H9 (cell line): ENCODE results near the gene CYGB. TPM values are rescaled to one million over a fixed set of nuclear protein-coding genes. Genes with fewer than 3 reads are reported as not detected.

Experiments
- DNase-seq: peaks from one replicate; pipeline ENCODE4 v3.0.0-alpha.2; 2017
- H2AFZ ChIP-seq: one replicate; pipeline ENCODE4 v1.6.1; 2013; ENCODE audit warnings: mild to moderate bottlenecking, low read length, control low read depth, moderate library complexity
- H2AK5ac ChIP-seq: 2 replicates; pipeline ENCODE4 v1.6.1; 2013; ENCODE audit warnings: low read length, control low read depth, mixed read lengths; ENCODE audit not compliant: insufficient read length
- H2BK120ac ChIP-seq: one replicate; pipeline ENCODE4 v1.6.1; 2013; ENCODE audit warnings: low read depth, mild to moderate bottlenecking, low read length, control low read depth, inconsistent platforms; ENCODE audit not compliant: poor library complexity, severe bottlenecking
- H2BK12ac ChIP-seq: 2 replicates; pipeline ENCODE4 v1.6.1; 2013; ENCODE audit warnings: low read length, control low read depth, mixed read lengths, low read depth; ENCODE audit not compliant: insufficient read length
- H2BK15ac ChIP-seq: 2 replicates; pipeline ENCODE4 v1.6.1; 2013; ENCODE audit warnings: low read depth, low read length, control low read depth
- H2BK20ac ChIP-seq: one replicate; pipeline ENCODE4 v1.6.1; 2013; ENCODE audit warnings: low read depth, mild to moderate bottlenecking, low read length, control low read depth, inconsistent platforms; ENCODE audit not compliant: poor library complexity, severe bottlenecking
- H2BK5ac ChIP-seq: 2 replicates; pipeline ENCODE4 v1.6.1; 2013; ENCODE audit warnings: low read length, control low read depth, mixed read lengths; ENCODE audit not compliant: insufficient read length
- H3K14ac ChIP-seq: 2 replicates; pipeline ENCODE4 v1.6.1; 2013; ENCODE audit warnings: low read length, control low read depth; ENCODE audit not compliant: insufficient read depth
- H3K18ac ChIP-seq: 2 replicates; pipeline ENCODE4 v1.6.1; 2013; ENCODE audit warnings: low read depth, mild to moderate bottlenecking, mixed read lengths, low read length, control low read depth; ENCODE audit not compliant: insufficient read length
- H3K23ac ChIP-seq: 2 replicates; pipeline ENCODE4 v1.6.1; 2013; ENCODE audit warnings: low read length, control low read depth, mixed read lengths, low read depth; ENCODE audit not compliant: insufficient read length
- H3K23me2 ChIP-seq: 2 replicates; pipeline ENCODE4 v1.6.1; 2013; ENCODE audit warnings: low read depth, mild to moderate bottlenecking, mixed read lengths, low read length, control low read depth; ENCODE audit not compliant: insufficient read length, poor library complexity, severe bottlenecking
- H3K27ac ChIP-seq: 2 replicates; pipeline ENCODE4 v1.5.1; 2013; ENCODE audit warnings: low read length, control low read depth, mixed read lengths, low read depth; ENCODE audit not compliant: insufficient read length
- H3K27me3 ChIP-seq: 2 replicates; pipeline ENCODE4 v1.6.1; 2013; ENCODE audit warnings: low read length, control low read depth, inconsistent platforms; ENCODE audit not compliant: insufficient read depth
- H3K4ac ChIP-seq: 2 replicates; pipeline ENCODE4 v1.6.1; 2013; ENCODE audit warnings: low read depth, mild to moderate bottlenecking, control low read depth, inconsistent platforms, low read length, moderate library complexity
- H3K4me1 ChIP-seq: 2 replicates; pipeline ENCODE4 v1.6.1; 2013; ENCODE audit warnings: low read length, control low read depth, inconsistent platforms; ENCODE audit not compliant: insufficient read depth
- H3K4me2 ChIP-seq: 2 replicates; pipeline ENCODE4 v1.6.1; 2013; ENCODE audit warnings: low read length, control low read depth, mixed read lengths; ENCODE audit not compliant: insufficient read length, insufficient read depth
- H3K56ac ChIP-seq: 2 replicates; pipeline ENCODE4 v1.6.1; 2013; ENCODE audit warnings: low read depth, mild to moderate bottlenecking, mixed read lengths, low read length, control low read depth; ENCODE audit not compliant: insufficient read length
- H3K79me1 ChIP-seq: 2 replicates; pipeline ENCODE4 v1.6.1; 2013; ENCODE audit warnings: low read depth, mild to moderate bottlenecking, moderate library complexity, low read length, control low read depth, inconsistent platforms; ENCODE audit not compliant: insufficient read depth, poor library complexity, severe bottlenecking
- H3K79me2 ChIP-seq: 2 replicates; pipeline ENCODE4 v1.6.1; 2013; ENCODE audit warnings: low read length, control low read depth, inconsistent platforms; ENCODE audit not compliant: insufficient read depth
- H3K9ac ChIP-seq: 2 replicates; pipeline ENCODE4 v1.6.1; 2013; ENCODE audit warnings: low read length, control low read depth, mixed read lengths; ENCODE audit not compliant: insufficient read length; ENCODE audit errors: extremely low read depth
- H3K9me3 ChIP-seq: one replicate; pipeline ENCODE4 v1.6.1; 2013; ENCODE audit warnings: low read depth, low read length, inconsistent platforms; ENCODE audit not compliant: control insufficient read depth
- H3T11ph ChIP-seq: one replicate; pipeline ENCODE4 v1.6.1; 2013; ENCODE audit warnings: mild to moderate bottlenecking, low read length, control low read depth, inconsistent platforms
- H4K20me1 ChIP-seq: one replicate; pipeline ENCODE4 v1.6.1; 2013; ENCODE audit not compliant: control insufficient read depth, insufficient read length, insufficient read depth
- H4K5ac ChIP-seq: 2 replicates; pipeline ENCODE4 v1.6.1; 2013; ENCODE audit warnings: low read depth, mild to moderate bottlenecking, mixed read lengths, low read length, control low read depth; ENCODE audit not compliant: insufficient read length
- H4K8ac ChIP-seq: replicated peaks from 2 replicates; pipeline ENCODE4 v1.6.1; 2013; ENCODE audit warnings: low read length, control low read depth, mixed read lengths, low read depth; ENCODE audit not compliant: insufficient read length
- H4K91ac ChIP-seq: 2 replicates; pipeline ENCODE4 v1.6.1; 2013; ENCODE audit warnings: low read depth, mild to moderate bottlenecking, moderate library complexity, mixed read lengths, low read length, control low read depth; ENCODE audit not compliant: insufficient read length
- H3K27ac Mint-ChIP-seq, 3 experiments: 2 replicates in 2 of 3; 3 replicates in 1 of 3; pipeline ENCODE4 v1.8.0; 2020 to 2021; ENCODE audit warnings: mixed read lengths in 3 of 3, mild to moderate bottlenecking in 1 of 3, moderate library complexity in 1 of 3
- H3K27me3 Mint-ChIP-seq: 2 replicates; pipeline ENCODE4 v1.8.0; 2021; ENCODE audit warnings: low read depth, mild to moderate bottlenecking, moderate library complexity, mixed read lengths
- H3K36me3 Mint-ChIP-seq, 3 experiments: 2 replicates in 2 of 3; 3 replicates in 1 of 3; pipeline ENCODE4 v1.8.0; 2020 to 2021; ENCODE audit warnings: low read depth in 3 of 3, mixed read lengths in 3 of 3; ENCODE audit not compliant: insufficient read depth in 1 of 3
- H3K4me1 Mint-ChIP-seq, 2 experiments: 2 replicates each; pipeline ENCODE4 v1.8.0; 2020; ENCODE audit warnings: mixed read lengths in 2 of 2
- H3K4me3 Mint-ChIP-seq, 2 experiments: 2 replicates in 1 of 2; 3 replicates in 1 of 2; pipeline ENCODE4 v1.8.0; 2020 to 2021; ENCODE audit warnings: mild to moderate bottlenecking in 2 of 2, mixed read lengths in 2 of 2, moderate library complexity in 1 of 2
- H3K9me3 Mint-ChIP-seq, 2 experiments: 2 replicates in 1 of 2; 3 replicates in 1 of 2; pipeline ENCODE4 v1.8.0; 2020; ENCODE audit warnings: mild to moderate bottlenecking in 2 of 2, mixed read lengths in 2 of 2, moderate library complexity in 1 of 2
- CTCF ChIP-seq: fragments of 200-600 bp; sonication (generic); conservative IDR thresholded peaks from 3 replicates; pipeline ENCODE4 v1.8.0; 2021; ENCODE audit warnings: antibody characterized with exemption, mild to moderate bottlenecking
- WGBS: extraction: QIAGEN DNeasy Blood & Tissue Kit; methylation state at CpG from one replicate; pipeline ENCODE4 v1.1.7; 2013; ENCODE audit warnings: missing lambda C conversion rate, low lambda C conversion rate, mixed read lengths; ENCODE audit not compliant: insufficient read length; ENCODE audit errors: extremely low coverage; 5-methylcytosine and 5-hydroxymethylcytosine counted together
- total RNA-seq: library from RNA; stranded (reverse); gene quantifications from 2 replicates; pipeline ENCODE4 v1.2.1, GENCODE V29; 2021

The CYGB gene
- total RNA-seq, 1 experiment from 2014 or later: 2.4 TPM

GRCh38 chr17:76557368-76558197 is 20.1 kb upstream of the CYGB start:
- Mint-ChIP-seq H3K36me3 (peaks cover 31 to 48% (median 40%) of the 10 kb centered on the region in 3 experiments), H3K4me1 (peaks cover 27 to 43% of the 10 kb centered on the region in 2 experiments), H3K9me3 (no peaks in the 10 kb centered on the region; a peak in 1 of 5 replicates), H3K27ac (peak overlapping the region; percentile 96 to 100 (median 98)), H3K27me3 (no peaks in the 10 kb centered on the region; the same call in 1 of the 2 replicates), H3K4me3 (peak overlapping the region; percentile 97 to 98)
- Histone ChIP-seq H3K9ac (peak overlapping the region; percentile 95), H3K4me1 (no peaks in the 10 kb centered on the region), H2AFZ (no peak overlapping the region), H4K20me1 (no peaks in the 10 kb centered on the region), H2BK12ac (no peak overlapping the region), H4K5ac (no peak overlapping the region), H2BK120ac (no peak overlapping the region), H3K9me3 (no peaks in the 10 kb centered on the region), H3K23me2 (peaks cover 6% of the 10 kb centered on the region), H3K23ac (no peak overlapping the region), H2AK5ac (no peak overlapping the region), H3K79me2 (peaks cover 35% of the 10 kb centered on the region), H3T11ph (no peak overlapping the region), H3K27ac (no peak overlapping the region), H3K27me3 (no peaks in the 10 kb centered on the region), H3K56ac (no peak overlapping the region), H2BK20ac (no peak overlapping the region), H4K91ac (no peak overlapping the region), H4K8ac (no peak overlapping the region), H3K4me2 (peak overlapping the region; percentile 95), H3K14ac (peak overlapping the region; percentile 92), H2BK5ac (no peak overlapping the region), H2BK15ac (no peak overlapping the region), H3K18ac (peak overlapping the region; percentile 86), H3K79me1 (peaks cover 2% of the 10 kb centered on the region), H3K4ac (no peak overlapping the region; the same call in 1 of the 2 replicates)
- peak; percentile 78 for TF ChIP-seq CTCF
- no CpG with 5 or more reads among the region's 55 CpGs for WGBS
- peak; percentile 99 for DNase-seq
